HCT116 (cell line): ENCODE data around the gene ZNF836. TPM values are rescaled to one million over a fixed set of nuclear protein-coding genes. Genes with fewer than 3 reads are reported as not detected.

Source experiments
- ATAC-seq: fragments of 200-7000 bp; cut with Tn5 transposase; 2 replicates; pipeline ENCODE4 v1.9.1; 2020; ENCODE audit warnings: mild to moderate bottlenecking, moderate library complexity
- BruUV-seq: library from RNA; stranded (reverse); fragments of 400-500 nt; replicated peaks from 2 replicates; lab custom pipeline; 2021; lab: Mats Ljungman, UMichigan
- CTCF ChIA-PET: fragments of 300-600 bp; sonication (Branson Sonifier 250); formaldehyde crosslinking; loops from one replicate; lab custom pipeline; 2021; ENCODE audit warnings: antibody characterized with exemption; lab: Charles Lee
- POLR2A ChIA-PET: fragments of 300-600, 350-600 bp; sonication (Branson Sonifier 250); formaldehyde crosslinking; loops from one replicate; lab custom pipeline; 2021; ENCODE audit warnings: antibody characterized with exemption; lab: Charles Lee
- RAD21 ChIA-PET, 2 experiments: fragments of 300-600 bp; sonication (Branson Sonifier 250); formaldehyde crosslinking; loops; one replicate each; lab custom pipeline; 2023; ENCODE audit warnings: low total read pairs in 2 of 2; ENCODE audit not compliant: uncharacterized antibody in 2 of 2, unreplicated experiment in 2 of 2, low non-redundant PET in 1 of 2; lab: Charles Lee
- DNase-seq: peaks from one replicate; pipeline ENCODE4 v3.0.0-alpha.2; 2010; ENCODE audit warnings: low read depth, low spot score
- H2AFZ ChIP-seq: fragments of 200-600 bp; shearing (Covaris generic), sonication (generic); 2 replicates; pipeline ENCODE4 v1.6.1; 2017; ENCODE audit warnings: low read depth, mixed run types, mixed read lengths, antibody characterized with exemption, low read length; ENCODE audit not compliant: poor library complexity, severe bottlenecking
- H3K27ac ChIP-seq: 2 replicates; pipeline ENCODE4 v1.5.1; 2012; ENCODE audit warnings: low read depth, low read length
- H3K27me3 ChIP-seq: fragments of 200-600 bp; sonication (generic); 2 replicates; pipeline ENCODE4 v1.6.1; 2016; ENCODE audit warnings: mixed run types, low read length, mixed read lengths; ENCODE audit not compliant: insufficient read depth
- H3K36me3 ChIP-seq, 2 experiments: fragments of 200-500 bp in 1 of 2; fragments of 200-600 bp in 1 of 2; sonication (Bioruptor generic) in 1 of 2; sonication (generic) in 1 of 2; 2 replicates each; pipeline versions ENCODE4 v1.5.1 to v1.6.1; 2014 to 2016; ENCODE audit warnings: low read length in 2 of 2, inconsistent platforms in 1 of 2, mixed read lengths in 1 of 2, mixed run types in 1 of 2; ENCODE audit not compliant: insufficient read depth in 2 of 2, control insufficient read depth in 1 of 2
- H3K4me1 ChIP-seq, 2 experiments: fragments of 200-600 bp in 1 of 2; sonication (generic) in 1 of 2; 2 replicates each; pipeline versions ENCODE4 v1.5.1 to v1.6.1; 2012 to 2017; ENCODE audit warnings: low read length in 2 of 2, inconsistent platforms in 1 of 2, mild to moderate bottlenecking in 1 of 2, mixed read lengths in 1 of 2, mixed run types in 1 of 2, moderate library complexity in 1 of 2; ENCODE audit not compliant: insufficient read depth in 2 of 2, control insufficient read depth in 1 of 2
- H3K4me2 ChIP-seq: fragments of 200-600 bp; sonication (generic); 2 replicates; pipeline ENCODE4 v1.6.1; 2017; ENCODE audit warnings: mixed run types, low read length, mixed read lengths
- H3K4me3 ChIP-seq, 2 experiments: fragments of 200-600 bp in 1 of 2; sonication (generic) in 1 of 2; replicated peaks in 1 of 2; 2 replicates each; pipeline ENCODE4 v1.5.1; 2011 to 2016; ENCODE audit warnings: low read length in 2 of 2, control low read depth in 1 of 2, low read depth in 1 of 2, mild to moderate bottlenecking in 1 of 2, mixed read lengths in 1 of 2, mixed run types in 1 of 2
- H3K79me2 ChIP-seq: fragments of 200-600 bp; sonication (generic); 2 replicates; pipeline ENCODE4 v1.6.1; 2017; ENCODE audit warnings: mild to moderate bottlenecking, mixed run types, low read length, moderate library complexity, mixed read lengths; ENCODE audit not compliant: insufficient read depth
- H3K9ac ChIP-seq: fragments of 200-600 bp; sonication (generic); 2 replicates; pipeline ENCODE4 v1.6.1; 2016; ENCODE audit warnings: low read length, mixed read lengths
- H3K9me2 ChIP-seq: fragments of 200-600 bp; sonication (generic), shearing (Covaris generic); 2 replicates; pipeline ENCODE4 v1.6.1; 2017; ENCODE audit warnings: mixed run types, mild to moderate bottlenecking, moderate library complexity; ENCODE audit not compliant: insufficient read depth
- H3K9me3 ChIP-seq, 2 experiments: fragments of 200-500 bp in 1 of 2; fragments of 200-600 bp in 1 of 2; sonication (Bioruptor generic) in 1 of 2; sonication (generic) in 1 of 2; 2 replicates each; pipeline ENCODE4 v1.6.1; 2014 to 2017; ENCODE audit warnings: low read length in 2 of 2, mixed read lengths in 2 of 2, inconsistent platforms in 1 of 2, low read depth in 1 of 2, mild to moderate bottlenecking in 1 of 2, mixed run types in 1 of 2, moderate library complexity in 1 of 2; ENCODE audit not compliant: control insufficient read depth in 1 of 2, insufficient read depth in 1 of 2
- H4K20me1 ChIP-seq: fragments of 200-600 bp; sonication (generic), shearing (Covaris generic); 2 replicates; pipeline ENCODE4 v1.6.1; 2017; ENCODE audit warnings: mixed run types, mild to moderate bottlenecking, moderate library complexity; ENCODE audit not compliant: insufficient read depth
- ATF3 ChIP-seq: IDR thresholded peaks from 2 replicates; pipeline ENCODE4 v1.6.1; 2012
- CTCF ChIP-seq, 3 experiments: fragments of 200-600 bp in 1 of 3; sonication (generic) in 1 of 3; IDR thresholded peaks in 2 of 3; conservative IDR thresholded peaks in 1 of 3; 2 replicates each; pipeline ENCODE4 v1.5.1; 2012 to 2017; ENCODE audit warnings: low read depth in 2 of 3, low read length in 2 of 3, antibody characterized with exemption in 1 of 3, borderline replicate concordance in 1 of 3, control low read depth in 1 of 3, mild to moderate bottlenecking in 1 of 3, mixed read lengths in 1 of 3, mixed run types in 1 of 3, moderate library complexity in 1 of 3; ENCODE audit not compliant: insufficient read depth in 1 of 3
- EGR1 ChIP-seq: IDR thresholded peaks from 2 replicates; pipeline ENCODE4 v1.6.1; 2012; ENCODE audit warnings: low read depth
- EZH2 ChIP-seq: fragments of 200-600 bp; sonication (generic); IDR thresholded peaks from 2 replicates; pipeline ENCODE4 v1.6.1; 2017; ENCODE audit warnings: antibody characterized with exemption, mixed run types
- MAX ChIP-seq: IDR thresholded peaks from 2 replicates; pipeline ENCODE4 v1.6.1; 2012
- POLR2A ChIP-seq: IDR thresholded peaks from 2 replicates; pipeline ENCODE4 v1.7.0; 2011; ENCODE audit warnings: borderline replicate concordance; ENCODE audit not compliant: insufficient read depth, insufficient read length; ENCODE audit errors: extremely low read depth
- POLR2AphosphoS5 ChIP-seq: IDR thresholded peaks from 2 replicates; pipeline ENCODE4 v1.6.1; 2011; ENCODE audit warnings: mild to moderate bottlenecking, low read depth, low read length, moderate library complexity
- REST ChIP-seq: IDR thresholded peaks from 2 replicates; pipeline ENCODE4 v1.6.1; 2012; ENCODE audit warnings: low read depth
- SIN3A ChIP-seq: IDR thresholded peaks from 2 replicates; pipeline ENCODE4 v1.6.1; 2012; ENCODE audit warnings: low read depth
- SP1 ChIP-seq: IDR thresholded peaks from 2 replicates; pipeline ENCODE4 v1.6.1; 2012; ENCODE audit warnings: low read depth
- SRF ChIP-seq: IDR thresholded peaks from 2 replicates; pipeline ENCODE4 v1.6.1; 2012; ENCODE audit warnings: low read depth
- YY1 ChIP-seq: IDR thresholded peaks from 2 replicates; pipeline ENCODE4 v1.6.1; 2011; ENCODE audit warnings: low read length, low read depth, moderate library complexity, mild to moderate bottlenecking; ENCODE audit not compliant: insufficient replicate concordance; ENCODE audit errors: extremely low read depth
- intact Hi-C: fragments of 100-400 bp; cut with micrococcal nuclease; formaldehyde crosslinking; loops from 2 replicates; pipeline ENCODE4 v1.10.0; 2022
- total RNA-seq: library from RNA; stranded (reverse); gene quantifications from one replicate; pipeline ENCODE4 v1.2.1, GENCODE V29; 2021; ENCODE audit not compliant: unreplicated experiment

The ZNF836 gene
- total RNA-seq, 1 experiment from 2014 or later, result not detected

GRCh38 chr19:52214241-52214640 lies 42.8 kb upstream of the ZNF836 start:
- Histone ChIP-seq H3K9ac (no peak overlapping the region), H2AFZ (no peak overlapping the region), H4K20me1 (no peaks in the 10 kb centered on the region), H3K27me3 (no peaks in the 10 kb centered on the region), H3K27ac (no peak overlapping the region)
- ATAC-seq, result no peak
- BruUV-seq, result no TSS peak
- TF ChIP-seq MAX, result no peak
- no peak for TF ChIP-seq CTCF (IDR thresholded peaks at IDR 0.05 in 2 of 3, conservative IDR thresholded peaks at IDR 0.05 in 1 of 3; ENCODE audit: borderline replicate concordance in 1 of 3, insufficient read depth in 1 of 3, low read depth in 2 of 3, low read length in 2 of 3)
- no peak for TF ChIP-seq REST
- no peak for TF ChIP-seq POLR2AphosphoS5
- no peak for TF ChIP-seq SRF
- TF ChIP-seq EZH2, result no peak
- TF ChIP-seq ATF3, result no peak
- no peak for TF ChIP-seq YY1
- no peak for TF ChIP-seq SP1
- no peak for TF ChIP-seq POLR2A
- no peak for TF ChIP-seq SIN3A
- no peak for TF ChIP-seq EGR1
- TF ChIP-seq, all 23 proteins: peak for 0
- no peaks in the 10 kb centered on the region for H3K9me2 ChIP-seq
- peaks cover 32% of the 10 kb centered on the region for H3K79me2 ChIP-seq
- H3K4me2 ChIP-seq, result no peak overlapping the region
- CTCF ChIA-PET, result no interaction called here
- no peak for DNase-seq
- intact Hi-C loops, result no loop called here
- H3K9me3 ChIP-seq, result no peaks in the 10 kb centered on the region
- peaks cover 64 to 70% of the 10 kb centered on the region in 2 experiments for H3K36me3 ChIP-seq
- RAD21 ChIA-PET, result no interaction called here
- H3K4me3 ChIP-seq, result no peak overlapping the region
- H3K4me1 ChIP-seq, result no peaks in the 10 kb centered on the region
- POLR2A ChIA-PET, result no interaction called here
